Vagina (tissue), 2 donors: ENCODE measurements around the gene MAML3. TPM values are rescaled to one million over a fixed set of nuclear protein-coding genes. Genes with fewer than 3 reads are reported as not detected.
A peak's percentile ranks its signal among the peaks of the same experiment; 100 is the strongest.

Experiments used
- DNase-seq, 2 donors: peaks; one replicate each; pipeline ENCODE4 v3.0.0-alpha.2; 2017; ENCODE audit errors: extremely low spot score in 2 of 2
- H3K27ac ChIP-seq: fragments of 200-600 bp; sonication (generic); one replicate; pipeline ENCODE4 v1.5.1; 2019
- H3K27me3 ChIP-seq: fragments of 200-600 bp; sonication (generic); one replicate; pipeline ENCODE4 v1.5.1; 2019
- H3K36me3 ChIP-seq, 2 donors: fragments of 200-600 bp; sonication (generic); one replicate each; pipeline ENCODE4 v1.5.1; 2017 to 2019
- H3K4me1 ChIP-seq: fragments of 200-600 bp; sonication (generic); one replicate; pipeline ENCODE4 v1.5.1; 2019
- H3K4me3 ChIP-seq, 2 donors: fragments of 200-600 bp; sonication (generic); 1 replicate in 1 of 2; 2 replicates in 1 of 2; pipeline ENCODE4 v1.5.1; 2016 to 2019
- H3K9me3 ChIP-seq: fragments of 200-600 bp; sonication (generic); one replicate; pipeline ENCODE4 v1.5.1; 2019
- POLR2A ChIP-seq, 2 donors: fragments of 450-650 bp; IDR thresholded peaks; one replicate each; pipeline ENCODE4 v1.6.1; 2017; ENCODE audit warnings: antibody characterized with exemption in 2 of 2, mild to moderate bottlenecking in 2 of 2, moderate library complexity in 2 of 2
- POLR2AphosphoS5 ChIP-seq, 2 donors: sonication (generic); formaldehyde crosslinking; IDR thresholded peaks; one replicate each; pipeline ENCODE4 v1.9.0; 2017; ENCODE audit warnings: antibody characterized with exemption in 2 of 2, mild to moderate bottlenecking in 2 of 2, low read depth in 1 of 2; ENCODE audit not compliant: insufficient read depth in 1 of 2
- intact Hi-C: fragments of 100-400 bp; cut with DNase I; formaldehyde crosslinking; loops from one replicate; pipeline ENCODE4 v1.15.1; 2023
- total RNA-seq: library from RNA; depleted of rRNA; stranded (reverse); fragments of >200 nt; gene quantifications from one replicate; pipeline ENCODE4 v1.2.3, GENCODE V29; 2016
- TF ChIP-seq, protein P1 (sequence below), 3 experiments: fragments of 450-650 bp in 2 of 3; fragments of 200-600 bp in 1 of 3; sonication (generic) in 1 of 3; IDR thresholded peaks; one replicate each; pipeline ENCODE4 v1.5.1; 2017 to 2019; ENCODE audit warnings: antibody characterized with exemption in 3 of 3, mild to moderate bottlenecking in 2 of 3, moderate library complexity in 2 of 3

Gene MAML3
- total RNA-seq, 1 donor from 2014 or later: 16.2 TPM

DNA sequence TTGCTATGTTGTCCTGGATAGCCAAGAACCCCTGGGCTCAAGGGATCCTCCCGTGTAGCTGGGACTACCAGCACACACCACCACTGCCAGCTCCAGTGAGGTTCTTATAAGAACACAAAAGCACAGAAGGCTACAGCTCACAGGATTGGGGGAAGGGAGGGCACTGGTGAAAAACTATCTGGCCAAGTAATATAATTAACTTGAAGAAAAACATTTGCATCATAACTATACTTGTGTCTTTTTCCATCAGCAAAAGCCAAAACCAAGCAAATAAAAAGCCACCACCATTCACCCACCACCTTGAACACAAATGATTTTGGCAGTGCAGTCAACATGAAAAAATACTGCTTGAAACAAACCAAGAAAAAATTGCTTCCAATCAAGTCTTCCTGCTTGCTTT is 188.2 kb downstream of the MAML3 start:
- Histone ChIP-seq H3K27ac (peak overlapping the region; percentile 13), H3K4me1 (peaks cover 37% of the 10 kb centered on the region), H3K27me3 (no peaks in the 10 kb centered on the region), H3K9me3 (no peaks in the 10 kb centered on the region), H3K36me3 (no peaks in the 10 kb centered on the region), H3K4me3 (no peak overlapping the region)
- intact Hi-C loops: no loop called here
- no peak for DNase-seq
- no peak for TF ChIP-seq POLR2AphosphoS5 (IDR thresholded peaks at IDR 0.05; ENCODE audit: insufficient read depth in 1 of 2, low read depth in 1 of 2)
- TF ChIP-seq, protein P1, sequence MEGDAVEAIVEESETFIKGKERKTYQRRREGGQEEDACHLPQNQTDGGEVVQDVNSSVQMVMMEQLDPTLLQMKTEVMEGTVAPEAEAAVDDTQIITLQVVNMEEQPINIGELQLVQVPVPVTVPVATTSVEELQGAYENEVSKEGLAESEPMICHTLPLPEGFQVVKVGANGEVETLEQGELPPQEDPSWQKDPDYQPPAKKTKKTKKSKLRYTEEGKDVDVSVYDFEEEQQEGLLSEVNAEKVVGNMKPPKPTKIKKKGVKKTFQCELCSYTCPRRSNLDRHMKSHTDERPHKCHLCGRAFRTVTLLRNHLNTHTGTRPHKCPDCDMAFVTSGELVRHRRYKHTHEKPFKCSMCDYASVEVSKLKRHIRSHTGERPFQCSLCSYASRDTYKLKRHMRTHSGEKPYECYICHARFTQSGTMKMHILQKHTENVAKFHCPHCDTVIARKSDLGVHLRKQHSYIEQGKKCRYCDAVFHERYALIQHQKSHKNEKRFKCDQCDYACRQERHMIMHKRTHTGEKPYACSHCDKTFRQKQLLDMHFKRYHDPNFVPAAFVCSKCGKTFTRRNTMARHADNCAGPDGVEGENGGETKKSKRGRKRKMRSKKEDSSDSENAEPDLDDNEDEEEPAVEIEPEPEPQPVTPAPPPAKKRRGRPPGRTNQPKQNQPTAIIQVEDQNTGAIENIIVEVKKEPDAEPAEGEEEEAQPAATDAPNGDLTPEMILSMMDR (IDR thresholded peaks at IDR 0.05): no peak
- no peak for TF ChIP-seq POLR2A (IDR thresholded peaks at IDR 0.05)

DNA sequence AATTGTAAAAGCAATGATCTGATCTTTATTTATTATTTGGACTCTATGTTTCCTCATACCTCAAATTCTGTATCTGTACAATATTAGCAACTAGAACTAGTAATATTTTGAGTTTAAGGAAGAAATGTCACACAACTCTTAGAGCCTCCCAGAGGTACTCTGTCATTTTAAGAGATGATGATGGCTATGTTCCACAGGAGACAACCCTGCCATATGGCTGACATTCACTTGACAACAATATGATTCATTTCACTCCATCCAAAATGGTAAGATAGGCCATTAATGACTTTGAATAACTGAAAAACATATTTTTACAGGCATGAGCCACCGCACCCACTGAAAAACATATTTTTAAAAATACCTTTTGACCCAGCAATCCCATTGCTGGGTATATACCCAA is 190.3 kb downstream of the MAML3 start:
- Histone ChIP-seq H3K36me3 (no peaks in the 10 kb centered on the region), H3K4me1 (peaks cover 37% of the 10 kb centered on the region), H3K27me3 (no peaks in the 10 kb centered on the region), H3K9me3 (no peaks in the 10 kb centered on the region), H3K4me3 (no peak overlapping the region), H3K27ac (no peak overlapping the region)
- intact Hi-C loops: no loop called here
- TF ChIP-seq, protein P1 (IDR thresholded peaks at IDR 0.05): no peak
- TF ChIP-seq POLR2AphosphoS5 (IDR thresholded peaks at IDR 0.05; ENCODE audit: insufficient read depth in 1 of 2, low read depth in 1 of 2): no peak
- TF ChIP-seq POLR2A (IDR thresholded peaks at IDR 0.05): no peak
- DNase-seq: no peak

DNA sequence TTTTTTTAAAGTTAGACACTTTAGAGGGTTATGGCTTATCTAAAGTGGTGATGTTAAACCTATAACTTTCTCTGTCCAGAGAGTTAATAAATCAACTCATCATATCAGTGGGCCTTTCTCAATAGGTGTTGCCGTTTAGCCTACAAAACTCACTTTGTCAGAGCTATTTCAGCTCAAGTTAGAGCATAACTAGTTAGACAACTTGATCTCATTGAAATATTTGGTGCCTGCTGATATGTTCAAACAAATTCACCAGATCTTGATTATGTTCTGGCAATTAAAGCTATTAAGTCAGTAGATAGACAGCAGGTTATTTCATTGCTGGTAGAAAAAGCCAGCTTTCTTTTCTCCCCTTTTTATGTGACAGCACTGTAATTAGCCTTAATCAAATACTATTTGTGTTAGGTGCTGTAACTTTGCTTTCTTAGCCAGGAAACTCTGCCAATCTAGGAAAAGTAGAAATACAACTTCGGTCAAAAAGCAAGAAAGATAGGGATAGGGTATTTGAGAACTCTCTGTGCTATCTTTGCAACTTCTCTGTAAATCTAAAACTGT is 191.8 kb downstream of the MAML3 start:
- TF ChIP-seq POLR2A (IDR thresholded peaks at IDR 0.05): no peak
- intact Hi-C loops: no loop called here
- Histone ChIP-seq H3K27ac (no peak overlapping the region), H3K27me3 (no peaks in the 10 kb centered on the region), H3K36me3 (no peaks in the 10 kb centered on the region), H3K4me3 (no peak overlapping the region), H3K4me1 (peaks cover 30% of the 10 kb centered on the region), H3K9me3 (no peaks in the 10 kb centered on the region)
- DNase-seq: no peak

DNA sequence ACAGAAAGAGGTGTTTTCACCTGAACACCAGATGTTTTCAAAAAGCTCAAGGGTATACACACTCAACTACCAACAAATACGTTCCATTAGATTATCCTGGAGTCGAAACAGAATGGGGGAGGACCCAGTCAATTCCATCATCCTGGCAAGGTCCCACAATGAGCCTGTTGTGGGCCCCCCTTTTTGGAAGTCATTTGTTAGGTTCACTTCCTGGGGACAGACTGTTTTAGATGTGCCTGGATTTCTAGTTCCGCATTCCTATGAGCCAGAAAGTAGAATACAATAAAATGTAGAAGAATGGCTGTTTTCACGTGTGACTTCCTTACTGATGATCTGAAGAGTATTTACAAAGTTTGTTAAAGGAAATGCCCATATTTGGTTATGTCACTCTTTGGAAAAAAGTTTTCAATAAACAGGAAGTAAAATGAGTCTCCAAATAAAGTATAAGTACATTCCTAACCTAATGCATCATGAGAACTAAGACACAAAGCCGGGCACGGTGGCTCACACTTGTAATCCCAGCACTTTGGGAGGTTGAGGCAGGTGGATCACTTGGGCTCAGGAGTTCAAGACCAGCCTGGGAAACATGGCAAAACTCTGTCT is 192.5 kb downstream of the MAML3 start:
- Histone ChIP-seq H3K9me3 (no peaks in the 10 kb centered on the region), H3K4me3 (no peak overlapping the region), H3K27ac (no peak overlapping the region), H3K36me3 (no peaks in the 10 kb centered on the region), H3K27me3 (no peaks in the 10 kb centered on the region), H3K4me1 (peaks cover 30% of the 10 kb centered on the region)
- TF ChIP-seq POLR2A (IDR thresholded peaks at IDR 0.05): no peak
- TF ChIP-seq POLR2AphosphoS5 (IDR thresholded peaks at IDR 0.05; ENCODE audit: insufficient read depth in 1 of 2, low read depth in 1 of 2): no peak
- TF ChIP-seq, protein P1 (IDR thresholded peaks at IDR 0.05): no peak
- intact Hi-C loops: no loop called here
- no peak for DNase-seq

DNA sequence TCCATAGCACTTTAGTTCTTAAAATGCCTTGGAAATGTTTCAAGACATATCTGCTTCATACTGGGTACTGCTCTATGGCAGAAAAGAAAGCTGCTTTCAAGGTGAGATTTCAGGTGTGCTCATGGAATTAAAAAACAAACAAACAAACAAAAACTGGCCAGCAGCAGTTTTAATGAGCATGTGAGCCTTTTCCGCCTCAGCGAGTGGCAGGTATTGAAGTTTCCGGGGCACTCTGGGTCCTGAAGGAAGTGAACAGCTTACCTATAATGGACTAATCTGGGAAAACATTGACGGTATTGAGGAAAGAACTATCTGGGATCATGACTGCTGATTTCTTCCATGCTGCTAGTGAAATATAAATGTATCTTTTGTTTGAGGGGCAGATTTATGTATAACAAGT is 194.6 kb downstream of the MAML3 start:
- H3K27ac ChIP-seq: no peak overlapping the region
- intact Hi-C loops: no loop called here
- H3K27me3 ChIP-seq: no peaks in the 10 kb centered on the region
- no peaks in the 10 kb centered on the region for H3K36me3 ChIP-seq
- H3K9me3 ChIP-seq: no peaks in the 10 kb centered on the region
- TF ChIP-seq, protein P1 (IDR thresholded peaks at IDR 0.05): no peak
- no peak for TF ChIP-seq POLR2AphosphoS5 (IDR thresholded peaks at IDR 0.05; ENCODE audit: insufficient read depth in 1 of 2, low read depth in 1 of 2)
- no peak for TF ChIP-seq POLR2A (IDR thresholded peaks at IDR 0.05)
- no peak for DNase-seq
- peaks cover 23% of the 10 kb centered on the region for H3K4me1 ChIP-seq
- H3K4me3 ChIP-seq: no peak overlapping the region
